GM18519 (cell line): ENCODE measurements around the gene NARS2.

Experiments used
- ATAC-seq: cut with Tn5 transposase; IDR thresholded peaks from one replicate; pipeline ENCODE4 v1.9.1; 2021; ENCODE audit warnings: mild to moderate bottlenecking, moderate library complexity; ENCODE audit not compliant: unreplicated experiment, low FRiP score

Gene NARS2

GRCh38 chr11:78419327-78419726 is 155.3 kb downstream of the NARS2 start:
- no peak for ATAC-seq

- ATAC-seq = no peak
Observed at GRCh38 chr11:78418584-78419211, 156.0 kb downstream of the NARS2 start.

- ATAC-seq = peak; percentile 36
Observed at GRCh38 chr11:78417888-78418583, 156.6 kb downstream of the NARS2 start.

- ATAC-seq = peak; percentile 1
Observed at GRCh38 chr11:78417175-78417887, 157.3 kb downstream of the NARS2 start, which contains the start of gene GAB2. TSS of gene GAB2 (minus strand) at chr11:78417820. CDS start at chr11:78417720, 100 bp downstream.

- ATAC-seq = no peak
Observed at GRCh38 chr11:78416285-78417174, 158.1 kb downstream of the NARS2 start.

- ATAC-seq = no peak
Observed at GRCh38 chr11:78415338-78415737, 159.3 kb downstream of the NARS2 start.

GRCh38 chr11:78414321-78415051 is 160.2 kb downstream of the NARS2 start:
- ATAC-seq = no peak

GRCh38 chr11:78408619-78409018 is 166.0 kb downstream of the NARS2 start:
- no peak for ATAC-seq

GRCh38 chr11:78406568-78407196 is 168.0 kb downstream of the NARS2 start:
- ATAC-seq = no peak

- ATAC-seq = no peak
Observed at GRCh38 chr11:78405805-78406204, 168.9 kb downstream of the NARS2 start.

GRCh38 chr11:78403781-78404180 is 170.9 kb downstream of the NARS2 start:
- ATAC-seq = no peak

GRCh38 chr11:78402847-78403246 is 171.8 kb downstream of the NARS2 start:
- ATAC-seq = no peak

- no peak for ATAC-seq
Observed at GRCh38 chr11:78400702-78401101, 174.0 kb downstream of the NARS2 start.

GRCh38 chr11:78400116-78400515 is 174.5 kb downstream of the NARS2 start:
- no peak for ATAC-seq

GRCh38 chr11:78399136-78399535 is 175.5 kb downstream of the NARS2 start:
- ATAC-seq = no peak

- ATAC-seq = no peak
Observed at GRCh38 chr11:78398715-78399114, 175.9 kb downstream of the NARS2 start.

GRCh38 chr11:78397398-78397797 is 177.3 kb downstream of the NARS2 start:
- ATAC-seq = peak; percentile 58

GRCh38 chr11:78395597-78395996 is 179.1 kb downstream of the NARS2 start:
- ATAC-seq = no peak

- no peak for ATAC-seq
Observed at GRCh38 chr11:78392854-78393253, 181.8 kb downstream of the NARS2 start.
